DOHH2 (cell line): ENCODE measurements around the gene GALNT7.

Experiments
- H3F3A ChIP-seq: fragments of 200-600 bp; sonication (generic), shearing (Covaris generic); 2 replicates; pipeline ENCODE4 v1.6.0; 2016; ENCODE audit warnings: antibody characterized with exemption, mild to moderate bottlenecking; ENCODE audit not compliant: control insufficient read depth, insufficient read depth
- H3K27ac ChIP-seq: fragments of 200-600 bp; sonication (generic); 2 replicates; pipeline ENCODE4 v1.5.1; 2014; ENCODE audit warnings: low read depth, mild to moderate bottlenecking, low read length, moderate library complexity
- H3K27me3 ChIP-seq: fragments of 200-600 bp; sonication (generic); 2 replicates; pipeline ENCODE4 v1.6.1; 2014; ENCODE audit warnings: mild to moderate bottlenecking, low read length, mixed read lengths; ENCODE audit not compliant: control insufficient read depth
- H3K36me3 ChIP-seq: fragments of 200-600 bp; sonication (generic); 2 replicates; pipeline ENCODE4 v1.6.1; 2014; ENCODE audit warnings: mild to moderate bottlenecking, low read length, moderate library complexity, mixed read lengths; ENCODE audit not compliant: control insufficient read depth
- H3K4me1 ChIP-seq: fragments of 200-600 bp; sonication (generic); 2 replicates; pipeline ENCODE4 v1.6.1; 2014; ENCODE audit warnings: mild to moderate bottlenecking, low read length, mixed read lengths; ENCODE audit not compliant: control insufficient read depth
- H3K4me2 ChIP-seq: fragments of 200-600 bp; sonication (generic); 2 replicates; pipeline ENCODE4 v1.6.0; 2014; ENCODE audit warnings: mild to moderate bottlenecking, low read length, moderate library complexity
- H3K4me3 ChIP-seq: fragments of 200-600 bp; sonication (generic); 2 replicates; pipeline ENCODE4 v1.5.1; 2014; ENCODE audit warnings: mild to moderate bottlenecking, low read length, mixed read lengths
- H3K79me2 ChIP-seq: fragments of 200-600 bp; sonication (generic); 2 replicates; pipeline ENCODE4 v1.6.1; 2014; ENCODE audit warnings: mild to moderate bottlenecking, low read length, mixed read lengths; ENCODE audit not compliant: control insufficient read depth
- H3K9me2 ChIP-seq: fragments of 200-600 bp; sonication (generic); replicated peaks from 2 replicates; pipeline ENCODE4 v1.6.1; 2014; ENCODE audit warnings: mild to moderate bottlenecking, low read length, mixed read lengths; ENCODE audit not compliant: control insufficient read depth
- H3K9me3 ChIP-seq: fragments of 200-600 bp; sonication (generic); 2 replicates; pipeline ENCODE4 v1.6.1; 2014; ENCODE audit warnings: antibody characterized with exemption, low read length, mixed read lengths; ENCODE audit not compliant: control insufficient read depth, insufficient read depth
- H4K20me1 ChIP-seq: fragments of 200-600 bp; sonication (generic); 2 replicates; pipeline ENCODE4 v1.6.0; 2014; ENCODE audit warnings: low read depth, mild to moderate bottlenecking, antibody characterized with exemption, low read length, moderate library complexity; ENCODE audit not compliant: control insufficient read depth, insufficient read depth
- CTCF ChIP-seq: fragments of 200-600 bp; sonication (generic); IDR thresholded peaks from one replicate; pipeline ENCODE4 v1.5.1; 2014; ENCODE audit warnings: antibody characterized with exemption, mild to moderate bottlenecking, low read depth, low read length; ENCODE audit not compliant: poor library complexity, severe bottlenecking
- EZH2phosphoT487 ChIP-seq: fragments of 200-600 bp; sonication (generic); IDR thresholded peaks from 2 replicates; pipeline ENCODE4 v1.6.1; 2017; ENCODE audit warnings: borderline replicate concordance, mild to moderate bottlenecking, antibody characterized with exemption, low read length, moderate library complexity, mixed read lengths

The GALNT7 gene

GRCh38 chr4:173252024-173252935, 83.7 kb downstream of the GALNT7 start:
- Histone ChIP-seq H3F3A (peaks cover 4% of the 10 kb centered on the region; the same call in 1 of the 2 replicates), H3K27ac (no peak overlapping the region), H3K9me2 (no peaks in the 10 kb centered on the region), H3K27me3 (no peaks in the 10 kb centered on the region), H4K20me1 (no peaks in the 10 kb centered on the region), H3K79me2 (peaks cover 53% of the 10 kb centered on the region), H3K36me3 (peaks cover 28% of the 10 kb centered on the region), H3K4me1 (peaks cover 1% of the 10 kb centered on the region), H3K4me3 (no peak overlapping the region), H3K4me2 (no peak overlapping the region), H3K9me3 (no peaks in the 10 kb centered on the region)
- TF ChIP-seq CTCF (no peak), EZH2phosphoT487 (no peak)

- Histone ChIP-seq H3K9me3 (no peaks in the 10 kb centered on the region), H3K9me2 (no peaks in the 10 kb centered on the region), H3K36me3 (peaks cover 17% of the 10 kb centered on the region), H3F3A (peaks cover 4% of the 10 kb centered on the region; the same call in 1 of the 2 replicates), H3K27me3 (no peaks in the 10 kb centered on the region), H3K4me3 (no peak overlapping the region), H4K20me1 (peaks cover under 1% of the 10 kb centered on the region; the same call in 1 of the 2 replicates), H3K27ac (no peak overlapping the region), H3K4me1 (no peaks in the 10 kb centered on the region), H3K79me2 (peaks cover 53% of the 10 kb centered on the region), H3K4me2 (no peak overlapping the region)
- TF ChIP-seq EZH2phosphoT487 (no peak), CTCF (no peak)
These were observed 85.0 kb downstream of the GALNT7 start for GRCh38 chr4:173253561-173253960.

- no peaks in the 10 kb centered on the region for H3K4me1 ChIP-seq
- H3K27ac ChIP-seq = no peak overlapping the region
- peaks cover 17% of the 10 kb centered on the region for H3K36me3 ChIP-seq
- no peak overlapping the region for H3K4me2 ChIP-seq
- no peaks in the 10 kb centered on the region for H3K9me2 ChIP-seq
- TF ChIP-seq CTCF (no peak), EZH2phosphoT487 (no peak)
- H3F3A ChIP-seq = peaks cover 4% of the 10 kb centered on the region; the same call in 1 of the 2 replicates
- H3K79me2 ChIP-seq = peaks cover 58% of the 10 kb centered on the region
- no peaks in the 10 kb centered on the region for H3K9me3 ChIP-seq
- H3K27me3 ChIP-seq = no peaks in the 10 kb centered on the region
- H4K20me1 ChIP-seq = peaks cover 6% of the 10 kb centered on the region; the same call in 1 of the 2 replicates
- H3K4me3 ChIP-seq = no peak overlapping the region
These were observed 86.0 kb downstream of the GALNT7 start for GRCh38 chr4:173254646-173255045.
